ENCODE measurements around the gene EEPD1.

Gene EEPD1

GRCh38 chr7:36154255-36155212, 1.5 kb downstream of the EEPD1 start:
- DNase-seq, result peak in 2 of 51 donors; percentile 16 to 18

- DNase-seq, result peak in 34 of 51 donors; percentile 6 to 65 (median 39)
These were observed 2.8 kb downstream of the EEPD1 start for GRCh38 chr7:36155811-36156361.

GRCh38 chr7:36157527-36158320, 4.7 kb downstream of the EEPD1 start:
- no peak for DNase-seq

GRCh38 chr7:36158321-36158605, 5.2 kb downstream of the EEPD1 start:
- no peak for DNase-seq

GRCh38 chr7:36159618-36160017, 6.6 kb downstream of the EEPD1 start:
- DNase-seq, result no peak

GRCh38 chr7:36160313-36160712, 7.3 kb downstream of the EEPD1 start:
- no peak for DNase-seq

GRCh38 chr7:36161996-36162395, 8.9 kb downstream of the EEPD1 start:
- DNase-seq, result no peak

- no peak for DNase-seq
These were observed 12.0 kb downstream of the EEPD1 start for GRCh38 chr7:36165059-36165458.

- DNase-seq, result no peak
These were observed 12.7 kb downstream of the EEPD1 start for GRCh38 chr7:36165802-36166201.

- DNase-seq, result no peak
These were observed 14.5 kb downstream of the EEPD1 start for GRCh38 chr7:36167403-36168050.

GRCh38 chr7:36171503-36171902, 18.4 kb downstream of the EEPD1 start:
- no peak for DNase-seq

- peak in 10 of 51 donors; percentile 9 to 32 (median 22) for DNase-seq
These were observed 22.8 kb downstream of the EEPD1 start for GRCh38 chr7:36175886-36176285.

- no peak for DNase-seq
These were observed 23.6 kb downstream of the EEPD1 start for GRCh38 chr7:36176697-36177096.

- DNase-seq, result no peak
These were observed 27.1 kb downstream of the EEPD1 start for GRCh38 chr7:36180121-36180520.

GRCh38 chr7:36181668-36182067, 28.6 kb downstream of the EEPD1 start:
- no peak for DNase-seq

- DNase-seq, result no peak
These were observed 30.0 kb downstream of the EEPD1 start for GRCh38 chr7:36182854-36183604.

- no peak for DNase-seq
These were observed 32.0 kb downstream of the EEPD1 start for GRCh38 chr7:36185092-36185491.

- no peak for DNase-seq
These were observed 32.7 kb downstream of the EEPD1 start for GRCh38 chr7:36185756-36186155.

GRCh38 chr7:36186359-36187121, 33.5 kb downstream of the EEPD1 start:
- DNase-seq, result no peak

GRCh38 chr7:36188266-36188665, 35.2 kb downstream of the EEPD1 start:
- peak in 25 of 51 donors; percentile 10 to 67 (median 41) for DNase-seq

All from hypothalamus (tissue), 51 donors.